Measurements from ENCODE around the gene ADGRG3.
A peak's percentile ranks its signal among the peaks of the same experiment; 100 is the strongest.

The ADGRG3 gene

GRCh38 chr16:57649443-57649751, 18.7 kb upstream of the ADGRG3 start:
- no peak for TF ChIP-seq POLR2A (IDR thresholded peaks at IDR 0.05; ENCODE audit: extremely low read depth, insufficient read length)
- no peak for TF ChIP-seq MYC (IDR thresholded peaks at IDR 0.05; ENCODE audit: low read depth, low read length)
- no peak overlapping the region for H3K4me3 ChIP-seq (ENCODE audit: low read depth, low read length)

DNA sequence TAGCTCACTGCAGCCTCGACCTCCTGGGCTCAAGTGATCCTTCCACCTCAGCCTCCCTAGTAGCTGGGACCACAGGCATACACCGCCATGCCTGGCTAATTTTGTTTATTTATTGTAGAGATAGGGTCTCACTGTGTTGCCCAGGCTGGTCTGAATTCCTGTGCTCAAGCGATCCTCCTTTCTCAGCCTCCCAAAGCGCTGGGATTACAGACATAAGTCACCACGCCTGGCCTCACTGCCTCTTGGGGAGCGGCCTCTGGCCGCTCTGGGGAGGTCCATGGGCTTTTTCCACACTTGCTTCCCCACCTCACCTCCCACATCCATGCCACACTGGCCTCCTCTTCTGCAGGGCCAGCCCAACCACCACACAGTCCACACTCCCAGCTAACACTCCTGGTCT, 18.3 kb upstream of the ADGRG3 start:
- no peak for TF ChIP-seq MAX (IDR thresholded peaks at IDR 0.05; ENCODE audit: low read depth, low read length)
- no peak for TF ChIP-seq CTCF (IDR thresholded peaks at IDR 0.05; ENCODE audit: low read depth, low read length)
- TF ChIP-seq POLR2A (IDR thresholded peaks at IDR 0.05; ENCODE audit: extremely low read depth, insufficient read length) = no peak
- TF ChIP-seq MYC (IDR thresholded peaks at IDR 0.05; ENCODE audit: low read depth, low read length) = no peak
- DNase-seq (ENCODE audit: low read depth) = no peak
- H3K4me3 ChIP-seq (ENCODE audit: low read depth, low read length) = no peak overlapping the region

More at GRCh38 chr16:57649443-57649751, 18.7 kb upstream of the ADGRG3 start:
- DNase-seq (ENCODE audit: low read depth) = no peak

DNA sequence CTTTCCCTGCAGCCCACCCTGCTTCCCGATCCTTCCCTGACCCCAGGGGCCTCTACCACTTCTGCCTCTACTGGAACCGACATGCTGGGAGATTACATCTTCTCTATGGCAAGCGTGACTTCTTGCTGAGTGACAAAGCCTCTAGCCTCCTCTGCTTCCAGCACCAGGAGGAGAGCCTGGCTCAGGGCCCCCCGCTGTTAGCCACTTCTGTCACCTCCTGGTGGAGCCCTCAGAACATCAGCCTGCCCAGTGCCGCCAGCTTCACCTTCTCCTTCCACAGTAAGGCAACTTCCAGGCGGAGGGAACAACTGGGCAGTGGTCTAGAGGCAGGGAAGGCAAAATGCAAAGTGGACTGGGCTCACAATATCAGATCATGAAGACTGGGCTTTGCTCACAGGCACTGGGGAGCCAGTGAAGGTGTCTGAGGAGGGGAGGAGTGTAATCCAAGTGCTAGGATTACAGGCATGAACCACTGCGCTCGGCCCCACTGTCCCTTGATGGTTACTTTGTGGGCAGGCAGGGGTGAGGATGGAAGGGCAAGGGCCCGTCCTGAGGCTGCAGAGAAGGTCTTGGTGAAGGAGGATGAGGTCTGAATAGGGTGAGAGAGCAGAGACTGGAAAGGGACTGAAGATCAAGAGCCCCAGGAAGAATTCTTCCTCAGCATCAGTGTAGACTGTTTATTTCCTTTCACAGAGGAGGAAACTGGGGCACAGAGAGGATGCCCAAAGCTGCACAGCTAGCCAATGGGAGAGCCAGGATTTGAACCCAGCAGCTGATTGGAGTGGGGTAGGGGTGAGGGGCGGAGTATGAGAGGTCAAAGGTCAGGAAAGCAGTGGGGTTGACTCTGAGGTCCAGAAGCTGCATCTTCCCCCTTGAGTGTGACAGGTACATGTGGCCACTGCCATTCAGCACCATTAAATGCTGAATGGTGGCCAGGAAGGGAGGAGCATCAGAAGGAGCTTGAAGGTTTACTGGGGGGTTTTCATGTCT, 16.5 kb upstream of the ADGRG3 start:
- no peak for TF ChIP-seq CTCF (IDR thresholded peaks at IDR 0.05; ENCODE audit: low read depth, low read length)
- TF ChIP-seq MYC (IDR thresholded peaks at IDR 0.05; ENCODE audit: low read depth, low read length) = no peak; the same call in 1 of the 2 replicates
- no peak for TF ChIP-seq POLR2A (IDR thresholded peaks at IDR 0.05; ENCODE audit: extremely low read depth, insufficient read length)
- no peak for TF ChIP-seq MAX (IDR thresholded peaks at IDR 0.05; ENCODE audit: low read depth, low read length)
- peak; percentile 60 for DNase-seq (ENCODE audit: low read depth)
- no peak overlapping the region for H3K4me3 ChIP-seq (ENCODE audit: low read depth, low read length)

- DNase-seq (ENCODE audit: low read depth) = no peak
- H3K4me3 ChIP-seq (ENCODE audit: low read depth, low read length) = no peak overlapping the region
- TF ChIP-seq POLR2A (IDR thresholded peaks at IDR 0.05; ENCODE audit: extremely low read depth, insufficient read length) = no peak
- TF ChIP-seq MAX (IDR thresholded peaks at IDR 0.05; ENCODE audit: low read depth, low read length) = no peak
- no peak for TF ChIP-seq MYC (IDR thresholded peaks at IDR 0.05; ENCODE audit: low read depth, low read length)
- no peak for TF ChIP-seq CTCF (IDR thresholded peaks at IDR 0.05; ENCODE audit: low read depth, low read length)
Measured at GRCh38 chr16:57652695-57653471, 15.2 kb upstream of the ADGRG3 start.

DNA sequence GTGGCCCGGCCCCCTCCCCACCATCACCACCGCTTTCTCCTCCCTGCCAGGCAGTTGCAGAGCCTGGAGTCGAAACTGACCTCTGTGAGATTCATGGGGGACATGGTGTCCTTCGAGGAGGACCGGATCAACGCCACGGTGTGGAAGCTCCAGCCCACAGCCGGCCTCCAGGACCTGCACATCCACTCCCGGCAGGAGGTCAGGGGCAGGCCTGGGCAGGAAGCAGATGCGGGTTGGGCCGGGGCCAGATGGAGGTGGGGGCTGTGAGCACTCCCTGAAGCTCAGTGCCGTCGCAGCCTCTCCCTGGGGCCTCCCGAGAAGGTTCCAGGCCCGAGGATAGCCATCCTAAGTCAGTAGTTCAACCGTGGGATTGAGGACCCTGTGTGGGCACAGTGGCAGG, 14.2 kb upstream of the ADGRG3 start:
- no peak overlapping the region for H3K4me3 ChIP-seq (ENCODE audit: low read depth, low read length)
- TF ChIP-seq MYC (IDR thresholded peaks at IDR 0.05; ENCODE audit: low read depth, low read length) (no peak), MAX (IDR thresholded peaks at IDR 0.05; ENCODE audit: low read depth, low read length) (no peak), POLR2A (IDR thresholded peaks at IDR 0.05; ENCODE audit: extremely low read depth, insufficient read length) (no peak), CTCF (IDR thresholded peaks at IDR 0.05; ENCODE audit: low read depth, low read length) (no peak)
- DNase-seq (ENCODE audit: low read depth) = no peak
